Islet of Langerhans (tissue), 1 donor: ENCODE data around the gene HADHA.
A peak's percentile ranks its signal among the peaks of the same experiment; 100 is the strongest.
"Not testable (repeated sequence)": the region's sequence is repeated elsewhere in the genome, so short reads cannot be mapped to it uniquely, and the experiment has no call there.

Experiments
- FAIRE-seq: peaks from one replicate; lab custom pipeline; 2011; peaks lifted over from hg19 to GRCh38; lab: Jason Lieb, UNC

The HADHA gene

DNA sequence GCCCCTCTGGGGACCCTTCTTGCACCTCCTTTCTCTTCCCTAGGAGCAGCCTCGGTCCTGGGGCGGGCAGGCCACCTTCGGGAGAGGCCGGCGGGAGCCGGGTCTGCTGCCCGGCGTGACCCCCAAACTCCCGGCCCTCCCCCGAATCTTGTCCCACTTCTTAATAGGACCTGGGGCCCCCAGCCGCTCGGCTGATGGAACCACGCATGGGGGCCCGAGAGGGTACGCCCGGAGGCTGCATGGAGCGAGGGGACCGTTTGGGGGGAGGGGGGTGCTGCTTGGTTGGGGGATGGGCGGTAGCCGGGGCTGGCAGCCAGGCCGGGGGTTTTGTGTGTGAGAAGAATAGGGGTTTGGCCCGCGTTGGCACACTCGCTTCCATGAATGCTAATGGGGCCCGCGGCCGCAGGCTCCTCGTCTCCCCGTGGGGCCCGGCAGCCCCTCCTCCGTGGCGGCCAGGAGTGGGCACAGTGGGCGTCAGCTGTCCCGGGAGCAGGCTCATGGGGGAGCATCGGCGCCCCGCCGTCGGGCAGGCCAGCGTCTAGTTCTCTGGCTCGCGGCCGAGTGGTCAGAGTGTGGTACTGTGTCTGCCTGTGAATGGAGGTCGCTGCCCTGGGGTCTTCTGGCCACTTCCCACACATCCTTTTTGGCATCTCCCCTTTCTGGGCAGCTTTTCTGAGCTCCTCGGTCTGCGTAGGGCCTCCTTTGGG lies 70.5 kb downstream of the HADHA start:
- FAIRE-seq: no peak

DNA sequence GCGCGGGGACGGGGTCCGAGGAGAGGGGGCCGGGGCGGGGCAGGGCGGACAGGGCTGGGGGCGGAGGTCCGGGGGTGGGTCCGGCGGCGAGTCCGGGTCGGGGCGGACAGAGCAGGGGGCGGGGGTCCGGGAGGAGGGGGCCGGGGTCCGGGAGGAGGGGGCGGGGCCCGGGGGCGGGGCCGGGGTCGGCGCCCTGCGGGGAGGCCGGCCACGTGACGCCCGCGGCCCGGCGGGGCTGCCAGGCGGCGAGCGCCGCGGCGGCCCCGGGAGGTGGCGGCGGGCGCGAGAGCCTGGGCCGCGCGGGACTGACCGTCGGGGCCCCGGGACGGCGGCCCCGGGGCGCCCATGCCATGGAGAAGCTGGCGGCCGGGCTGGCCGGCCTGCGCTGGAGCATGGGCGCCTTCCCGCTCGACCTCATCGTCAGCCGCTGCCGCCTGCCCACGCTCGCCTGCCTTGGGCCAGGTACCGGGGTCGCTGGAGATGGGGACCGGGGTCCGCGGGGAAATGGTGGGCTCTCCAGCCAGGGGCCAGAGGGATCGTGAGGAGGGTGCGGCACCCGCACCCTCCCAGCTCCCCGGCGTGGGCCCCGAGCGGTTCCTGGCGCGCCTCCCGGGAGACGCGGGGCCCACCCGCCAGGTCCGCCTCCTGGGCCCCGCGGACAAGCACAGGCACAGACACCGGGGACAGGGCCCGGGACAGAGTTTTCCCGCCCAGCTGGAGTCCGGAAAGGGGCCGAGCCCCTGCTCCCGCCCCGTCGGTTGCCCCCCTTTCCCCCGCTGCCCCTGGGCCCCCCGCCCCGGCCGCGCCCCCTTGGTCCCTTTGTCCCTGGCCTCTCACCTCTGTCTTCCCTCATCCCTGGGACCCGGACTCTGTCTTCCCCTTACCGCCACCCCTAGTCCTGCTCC lies 71.3 kb downstream of the HADHA start, which contains the start of gene GAREM2:
GAREM2 (plus strand) TSS at position 218 of the 905 bp plus-strand sequence; CDS start at position 351, 133 bp downstream.
- no peak for FAIRE-seq

DNA sequence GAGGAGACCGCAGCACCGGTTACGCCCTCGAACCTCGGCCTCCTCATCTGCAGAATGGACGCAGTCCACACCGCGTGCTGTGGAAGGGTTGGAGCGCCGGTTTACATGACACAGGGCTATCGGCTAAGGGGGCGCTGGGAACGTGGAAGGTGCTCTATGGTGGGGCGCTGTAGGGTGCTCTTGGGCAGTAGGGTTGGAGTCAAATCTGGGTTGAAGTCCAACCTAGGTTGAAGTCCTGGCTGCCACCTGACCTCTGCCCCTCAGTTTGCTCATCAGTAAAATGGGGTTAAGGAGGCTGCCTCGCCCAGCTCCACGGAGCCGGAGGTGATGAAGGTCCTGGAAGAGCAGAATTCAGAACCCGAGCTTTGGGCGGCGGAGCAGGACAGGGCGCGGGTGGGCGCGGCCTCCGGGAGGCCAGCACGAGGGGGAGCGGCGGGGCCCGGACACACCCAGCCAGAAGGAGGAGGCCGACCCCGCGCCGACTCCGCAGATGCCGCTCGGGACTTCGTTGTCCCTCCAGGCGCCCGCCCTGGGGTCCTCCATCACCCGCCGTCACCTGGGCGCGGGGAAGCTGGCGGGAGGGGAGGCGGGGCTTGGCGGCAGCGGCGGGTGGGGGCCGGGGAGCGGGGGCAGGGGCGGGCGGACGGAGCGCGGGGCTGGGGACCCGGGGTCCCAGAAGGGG lies 72.1 kb downstream of the HADHA start:
- FAIRE-seq: no peak

DNA sequence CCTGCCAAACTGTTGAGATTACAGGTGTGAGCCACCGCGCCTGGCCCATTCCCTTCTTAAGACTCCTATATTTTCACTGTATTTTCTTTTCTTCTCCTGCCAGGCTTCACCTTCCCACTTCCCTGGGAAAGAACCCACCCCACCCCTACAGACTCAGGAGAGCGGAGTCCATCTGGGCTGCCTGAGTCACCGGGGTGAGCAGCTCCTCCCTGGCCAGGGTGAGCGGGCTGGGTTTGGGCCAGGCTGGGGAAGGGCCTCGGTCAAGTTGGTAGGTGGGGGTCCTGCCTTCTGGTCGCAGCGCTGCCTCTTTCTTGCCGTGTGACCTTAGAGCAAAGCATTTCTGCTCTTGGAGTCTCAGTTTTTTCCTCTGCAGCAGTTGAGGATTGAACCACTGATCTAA lies 73.6 kb downstream of the HADHA start:
- no peak for FAIRE-seq

DNA sequence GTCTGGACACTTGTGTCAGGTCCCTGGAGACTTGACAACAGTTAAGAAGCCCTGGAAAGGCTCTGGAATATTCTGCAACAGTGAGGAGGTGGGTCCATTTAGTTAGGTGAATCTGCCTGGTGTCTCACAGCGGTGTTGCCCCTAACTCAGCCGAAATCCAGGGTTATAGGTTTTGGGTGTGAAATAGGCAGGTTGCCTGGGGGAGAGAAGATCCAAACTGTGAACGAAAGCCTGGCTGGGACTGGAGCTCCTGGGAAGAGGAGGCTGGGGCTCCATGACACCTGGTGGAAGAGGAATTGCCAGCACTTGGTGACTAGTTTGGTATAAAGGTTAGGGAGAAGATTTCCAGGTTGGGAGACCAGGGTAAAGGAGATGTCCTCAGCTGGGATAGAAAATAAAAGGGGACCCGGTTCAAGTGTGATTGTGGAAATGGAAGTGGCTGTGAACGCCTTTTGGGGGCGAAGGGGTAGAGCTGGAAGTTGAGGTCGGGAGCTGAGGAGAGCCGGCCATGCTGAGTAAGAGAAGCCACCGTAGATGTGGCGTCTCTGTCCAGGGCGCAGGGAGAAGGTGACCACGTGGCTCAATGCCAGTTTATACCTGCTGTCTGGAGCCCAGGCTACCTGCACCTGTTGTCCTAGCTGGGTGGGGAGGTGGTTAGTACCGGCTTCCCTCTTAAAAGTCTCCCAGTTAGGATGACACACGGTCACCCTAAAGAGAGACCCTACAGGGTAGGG lies 74.6 kb downstream of the HADHA start:
- no peak for FAIRE-seq

DNA sequence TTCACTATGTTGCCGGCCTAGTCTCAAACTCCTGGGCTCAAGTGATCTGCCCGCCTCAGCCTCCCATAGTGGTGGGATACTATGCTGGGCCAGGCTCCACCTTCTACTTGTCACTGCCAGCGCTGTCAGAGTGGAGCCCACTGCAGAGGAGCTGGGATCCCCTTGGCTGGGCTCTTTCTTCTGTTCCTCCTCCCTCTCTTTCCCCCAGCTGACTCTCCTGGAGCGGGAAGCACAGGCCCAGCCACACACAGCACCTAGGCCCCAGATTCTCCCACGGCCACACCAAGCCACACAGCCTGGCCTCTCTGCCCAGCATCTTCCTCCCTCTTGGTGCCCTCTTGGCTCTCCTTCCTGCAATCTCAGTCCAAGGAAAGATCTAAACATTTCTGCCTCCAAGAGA lies 75.2 kb downstream of the HADHA start:
- no peak for FAIRE-seq

DNA sequence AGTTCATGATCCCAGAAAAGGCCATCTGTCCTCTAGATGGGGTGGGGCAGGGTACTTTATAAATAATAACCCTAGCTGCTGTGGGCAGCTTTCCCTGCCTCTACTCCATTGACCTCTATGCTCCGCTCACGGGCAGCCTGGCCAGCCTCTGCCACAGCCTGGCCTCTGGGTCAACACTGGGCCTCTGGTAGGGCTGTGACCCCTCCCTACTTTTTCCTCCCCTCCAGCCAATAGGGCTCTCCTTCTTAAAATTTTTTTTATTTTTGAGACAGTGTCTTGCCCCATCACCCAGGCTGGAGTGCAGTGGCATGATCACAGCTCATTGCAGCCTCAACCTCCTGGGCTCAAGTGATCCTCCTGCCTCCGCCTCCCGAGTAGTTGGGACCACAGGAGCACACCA lies 75.6 kb downstream of the HADHA start:
- no peak for FAIRE-seq

DNA sequence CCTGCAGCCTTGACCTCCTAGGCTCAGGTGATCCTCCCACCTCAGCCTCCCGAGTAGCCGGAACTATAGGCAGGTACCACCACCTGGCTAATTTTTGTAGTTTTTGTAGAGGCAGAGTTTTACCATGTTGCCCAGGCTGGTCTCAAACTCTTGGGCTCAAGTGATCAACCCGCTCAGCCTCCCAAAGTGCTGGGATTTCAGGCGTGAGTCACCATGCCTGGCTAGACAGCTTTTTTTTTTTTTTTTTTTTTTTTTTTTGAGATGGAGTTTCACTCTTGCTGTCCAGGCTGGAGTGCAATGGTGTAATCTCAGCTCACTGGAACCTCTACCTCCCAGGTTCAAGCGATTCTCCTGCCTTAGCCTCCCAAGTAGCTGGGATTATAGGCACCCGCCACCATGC lies 77.9 kb downstream of the HADHA start:
- not testable (repeated sequence) for FAIRE-seq

DNA sequence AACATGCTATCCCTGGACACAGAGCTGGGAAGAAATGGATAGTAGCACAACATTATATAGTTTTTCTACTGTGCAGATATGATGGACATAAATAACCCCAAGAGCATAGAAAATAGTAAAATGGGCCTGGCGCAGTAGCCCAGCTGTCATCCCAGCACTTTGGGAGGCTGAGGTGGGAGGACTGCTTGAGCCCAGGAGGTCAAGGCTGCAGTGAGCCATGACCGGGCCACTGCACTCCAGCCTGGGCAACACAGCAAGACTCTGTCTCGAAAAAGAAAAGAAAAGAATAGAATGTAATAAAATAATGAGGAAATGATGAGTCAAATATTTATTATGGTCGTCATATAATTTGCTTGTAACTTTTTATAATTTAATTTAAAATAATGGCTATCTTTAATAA lies 79.0 kb downstream of the HADHA start:
- no peak for FAIRE-seq

DNA sequence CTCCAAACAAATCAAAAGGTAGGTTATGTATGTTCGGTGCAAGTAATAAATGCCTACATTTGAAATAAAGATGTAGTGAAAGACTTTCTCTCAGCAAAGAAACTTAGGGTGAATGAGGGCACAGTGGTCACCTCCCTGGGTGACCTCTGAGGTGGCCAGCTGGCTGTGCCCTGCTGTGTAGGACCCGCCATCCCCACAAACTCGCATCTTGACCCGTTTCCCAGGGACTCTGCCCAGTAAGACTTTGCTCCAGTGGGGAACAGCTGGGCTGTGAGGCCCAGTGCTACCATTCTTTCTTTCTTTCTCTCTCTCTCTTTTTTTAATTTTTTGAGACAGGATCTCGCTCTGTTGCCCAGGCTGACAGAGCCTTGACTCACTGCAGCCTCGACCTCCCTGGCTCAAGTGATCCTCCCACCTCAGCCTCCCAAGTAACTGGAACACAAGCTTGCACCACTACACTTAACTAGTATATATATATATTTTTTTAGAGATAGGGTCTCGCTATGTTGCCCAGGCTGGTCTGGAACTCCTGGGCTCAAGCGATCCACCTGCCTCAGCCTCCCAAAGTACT lies 79.7 kb downstream of the HADHA start:
- FAIRE-seq: no peak

DNA sequence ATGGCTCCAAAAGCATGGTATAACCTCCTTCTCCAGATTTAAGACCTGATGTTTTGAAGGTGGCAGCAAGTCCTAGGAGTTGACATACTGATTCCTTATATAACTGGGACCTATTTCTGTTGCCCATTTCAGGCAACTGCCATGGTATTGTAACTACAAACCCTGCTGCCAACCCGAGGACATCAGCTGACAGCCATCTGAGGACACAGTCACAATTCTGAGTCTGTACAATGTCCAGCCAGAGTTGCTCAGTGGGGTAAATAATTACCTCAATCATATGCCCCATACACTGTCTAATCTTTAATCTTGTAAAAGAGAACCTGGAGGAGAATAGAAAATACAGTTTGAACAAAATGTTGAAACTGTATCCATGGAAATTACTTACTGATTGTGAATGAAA lies 80.2 kb downstream of the HADHA start:
- no peak for FAIRE-seq

DNA sequence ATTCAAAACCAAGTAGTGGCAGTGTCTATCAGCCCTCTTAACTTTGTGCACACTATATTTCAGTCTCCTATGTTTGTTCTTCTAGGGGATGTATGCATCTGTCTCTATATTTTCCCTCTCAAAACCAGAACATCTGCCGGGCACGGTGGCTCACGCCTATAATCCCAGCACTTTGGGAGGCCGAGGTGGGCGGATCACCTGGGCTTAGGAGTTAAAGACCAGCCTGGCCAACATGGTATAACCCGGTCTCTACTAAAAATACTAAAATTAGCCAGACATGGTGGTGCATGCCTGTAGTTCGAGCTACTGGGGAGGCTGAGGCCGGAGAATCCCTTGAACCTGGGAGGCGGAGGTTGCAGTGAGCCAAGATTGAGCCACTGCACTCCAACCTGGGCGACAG lies 81.5 kb downstream of the HADHA start:
- FAIRE-seq: no peak

DNA sequence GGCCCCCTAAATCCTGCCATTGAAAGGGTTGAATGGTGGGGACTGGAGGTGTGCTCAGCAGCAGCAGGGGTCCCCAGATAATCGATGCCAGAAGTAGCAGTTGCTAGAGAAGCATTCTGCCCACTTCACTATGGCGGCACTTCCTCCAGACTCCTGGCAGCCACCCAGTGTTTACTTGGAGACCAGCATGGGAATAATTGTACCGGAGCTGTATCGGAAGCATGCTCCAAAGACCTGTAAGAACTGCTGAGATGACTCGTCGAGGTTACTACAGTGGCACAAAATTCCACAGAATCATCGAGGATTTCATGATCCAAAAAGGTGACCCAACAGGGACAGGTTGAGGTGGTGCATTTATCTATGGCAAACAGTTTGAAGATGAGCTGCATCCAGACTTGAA lies 82.5 kb downstream of the HADHA start:
- FAIRE-seq: no peak

DNA sequence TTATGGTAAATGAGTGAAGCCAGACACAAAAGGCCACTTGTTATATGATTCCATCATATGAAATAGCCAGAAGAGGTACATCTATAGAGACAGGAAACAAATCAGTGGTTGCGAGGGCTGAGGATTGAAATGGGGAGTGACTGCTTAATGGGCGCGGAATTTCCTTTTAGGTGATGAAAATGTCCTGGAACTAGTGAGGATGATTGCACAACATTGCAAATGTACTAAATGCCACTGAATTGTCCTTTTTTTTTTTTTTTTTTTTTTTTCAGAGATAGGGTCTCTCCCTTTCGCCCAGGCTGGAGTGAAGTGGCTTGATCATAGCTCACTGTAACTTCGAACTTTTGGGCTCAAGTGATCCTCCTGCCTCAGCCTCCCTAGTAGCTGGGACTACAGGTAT lies 86.9 kb downstream of the HADHA start:
- FAIRE-seq: no peak

DNA sequence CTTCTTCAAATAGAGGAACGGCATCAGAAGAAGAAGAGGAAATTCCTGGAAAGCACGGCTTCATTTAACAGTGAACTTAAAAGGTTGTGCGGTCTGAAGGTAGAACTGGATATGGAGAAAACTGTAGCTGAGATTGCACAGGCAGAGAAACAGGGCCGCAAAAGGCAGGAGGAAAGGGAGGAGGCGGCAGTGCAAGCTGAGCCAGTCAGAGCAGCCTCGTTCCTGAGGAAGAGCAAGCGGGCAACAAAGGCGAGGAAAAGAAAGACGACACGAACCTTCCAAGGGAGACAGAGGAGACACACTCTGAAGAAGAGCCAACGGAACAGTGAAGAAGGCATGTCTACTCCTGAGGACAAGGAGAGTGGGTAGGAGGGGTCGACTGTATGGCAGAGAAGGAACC lies 94.2 kb downstream of the HADHA start:
- FAIRE-seq: no peak

DNA sequence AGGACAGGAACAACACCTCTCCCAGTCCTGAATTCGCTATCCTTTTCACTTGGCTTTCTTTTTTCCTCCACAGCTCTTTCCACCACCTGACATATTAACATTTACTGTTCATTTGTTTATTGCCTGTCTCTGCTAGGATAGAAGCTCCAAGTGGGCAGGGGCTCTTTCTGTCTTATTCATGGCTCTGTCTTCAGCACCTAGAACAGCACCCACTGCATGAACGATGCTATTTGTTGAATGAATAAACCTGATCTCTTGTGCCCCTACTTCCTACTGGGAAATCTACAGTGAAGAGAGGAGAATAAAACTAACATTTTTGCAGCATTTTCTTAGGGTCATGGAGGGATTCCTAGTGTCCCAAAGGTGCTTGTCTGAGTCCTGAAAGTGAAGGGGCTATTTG lies 95.9 kb downstream of the HADHA start:
- no peak for FAIRE-seq

DNA sequence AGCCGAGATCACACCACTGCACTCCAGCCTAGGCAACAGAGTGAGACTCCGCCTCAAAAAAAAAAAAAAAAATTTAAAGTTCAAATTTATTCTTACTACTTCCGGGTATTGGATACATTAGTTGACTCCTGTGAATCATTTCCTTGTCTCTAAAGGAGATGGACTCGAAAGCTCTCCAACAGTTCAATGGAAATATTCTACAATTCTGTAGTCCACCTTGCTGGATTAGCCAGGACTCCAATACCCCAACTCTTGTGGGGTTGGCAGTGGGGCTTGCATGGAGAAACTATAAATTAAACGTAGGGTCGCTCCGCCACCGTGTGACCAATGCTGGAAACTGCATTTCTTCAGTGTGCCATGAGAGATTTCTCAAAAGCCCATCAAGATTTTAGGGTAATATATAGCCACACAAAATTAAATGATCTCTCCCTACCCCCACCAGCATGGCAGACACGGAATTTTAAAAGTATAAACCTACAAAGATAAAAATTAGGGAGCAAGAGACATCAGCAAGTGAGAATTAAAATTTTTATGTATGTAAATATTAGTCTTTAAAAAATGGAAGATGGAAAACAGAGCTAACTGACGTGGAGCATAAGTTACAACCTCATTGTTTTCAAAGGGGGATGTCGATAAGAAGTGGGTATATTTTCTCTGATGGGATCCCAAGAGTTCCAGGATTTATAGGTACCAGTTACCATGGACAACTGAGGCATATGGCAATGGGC lies 99.3 kb downstream of the HADHA start:
- peak; percentile 71 for FAIRE-seq

DNA sequence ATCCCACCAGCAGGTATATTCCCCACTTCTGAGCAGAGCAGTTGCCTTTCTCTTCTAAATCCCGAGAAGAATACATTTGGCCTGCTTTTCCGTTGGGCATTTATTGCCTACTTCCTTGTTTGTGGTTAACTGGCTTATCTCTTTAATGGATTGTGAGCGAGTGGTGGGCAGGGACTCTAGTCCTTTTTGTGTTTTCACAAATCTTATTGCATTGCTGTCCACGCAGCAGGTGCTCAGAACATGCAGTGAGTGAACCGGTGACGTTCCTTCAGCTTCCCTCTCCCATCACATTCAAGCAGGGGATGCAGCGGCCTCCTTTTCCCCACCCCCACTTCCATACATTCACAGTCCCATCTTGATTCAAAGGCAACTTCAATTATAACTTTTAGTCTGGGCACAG lies 100.4 kb downstream of the HADHA start:
- FAIRE-seq: no peak

DNA sequence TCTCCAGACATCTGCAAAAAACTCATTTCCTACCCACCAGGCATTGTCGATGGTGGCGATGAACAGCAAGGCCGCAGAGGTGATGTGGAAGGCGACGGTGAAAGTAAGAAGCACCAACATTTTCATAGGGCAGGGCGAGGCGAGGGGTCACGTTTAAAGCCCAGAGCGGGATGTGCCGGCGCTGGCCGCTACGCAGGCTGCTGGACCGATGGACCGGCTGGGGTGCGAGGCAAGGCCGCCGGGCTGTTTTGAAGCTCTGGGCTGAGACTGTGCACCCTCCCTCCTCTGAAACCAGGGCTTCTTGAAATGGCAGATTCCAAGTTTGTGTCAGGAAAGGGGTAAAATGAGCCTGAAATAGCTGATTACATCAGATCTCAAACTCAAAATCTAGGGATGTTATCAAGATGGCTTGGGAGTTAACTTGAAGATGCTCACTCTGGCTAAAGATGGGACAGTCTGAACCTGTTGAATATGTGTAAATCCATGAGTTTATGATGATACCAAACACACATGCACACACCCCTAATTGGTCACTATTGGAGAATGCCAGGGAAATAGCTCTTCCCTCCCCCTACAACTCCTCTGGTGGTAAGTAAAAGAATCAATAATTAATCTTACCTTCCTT lies 103.2 kb downstream of the HADHA start:
- FAIRE-seq: no peak
